Measurements from ENCODE around the gene RXRA.

RXRA gene

GRCh38 chr9:134443174-134444037 lies 117.2 kb downstream of the RXRA start:
- H3K4me1 ChIP-seq = peaks cover 19% of the 10 kb centered on the region
- H3K4me3 ChIP-seq (ENCODE audit: low read depth, low read length) = no peak overlapping the region
- no peaks in the 10 kb centered on the region for H3K9me3 ChIP-seq (ENCODE audit: control insufficient read depth, low read length)
- no peaks in the 10 kb centered on the region for H3K27me3 ChIP-seq (ENCODE audit: control insufficient read depth, insufficient read depth, low read length)
- no peak overlapping the region for H3K9ac ChIP-seq
- no peak overlapping the region for H2AFZ ChIP-seq
- H3K36me3 ChIP-seq (ENCODE audit: control insufficient read depth, insufficient read depth, low read length) = no peaks in the 10 kb centered on the region
- peak overlapping the region; percentile 39 for H3K27ac ChIP-seq
- H3K4me2 ChIP-seq (ENCODE audit: low read length) = no peak overlapping the region
- H3K79me2 ChIP-seq = no peaks in the 10 kb centered on the region
- TF ChIP-seq CTCF (IDR thresholded peaks at IDR 0.05) = peak; percentile 97

- no peak overlapping the region for H3K27ac ChIP-seq
- no peak overlapping the region for H2AFZ ChIP-seq
- H3K9ac ChIP-seq = no peak overlapping the region
- H3K4me1 ChIP-seq = peaks cover 19% of the 10 kb centered on the region
- H3K79me2 ChIP-seq = no peaks in the 10 kb centered on the region
- no peak for TF ChIP-seq CTCF (IDR thresholded peaks at IDR 0.05)
- H3K36me3 ChIP-seq (ENCODE audit: control insufficient read depth, insufficient read depth, low read length) = no peaks in the 10 kb centered on the region
- H3K9me3 ChIP-seq (ENCODE audit: control insufficient read depth, low read length) = no peaks in the 10 kb centered on the region
- no peak overlapping the region for H3K4me2 ChIP-seq (ENCODE audit: low read length)
- no peak overlapping the region for H3K4me3 ChIP-seq (ENCODE audit: low read depth, low read length)
- H3K27me3 ChIP-seq (ENCODE audit: control insufficient read depth, insufficient read depth, low read length) = no peaks in the 10 kb centered on the region
Observed at GRCh38 chr9:134444038-134444315, 117.7 kb downstream of the RXRA start.

DNA sequence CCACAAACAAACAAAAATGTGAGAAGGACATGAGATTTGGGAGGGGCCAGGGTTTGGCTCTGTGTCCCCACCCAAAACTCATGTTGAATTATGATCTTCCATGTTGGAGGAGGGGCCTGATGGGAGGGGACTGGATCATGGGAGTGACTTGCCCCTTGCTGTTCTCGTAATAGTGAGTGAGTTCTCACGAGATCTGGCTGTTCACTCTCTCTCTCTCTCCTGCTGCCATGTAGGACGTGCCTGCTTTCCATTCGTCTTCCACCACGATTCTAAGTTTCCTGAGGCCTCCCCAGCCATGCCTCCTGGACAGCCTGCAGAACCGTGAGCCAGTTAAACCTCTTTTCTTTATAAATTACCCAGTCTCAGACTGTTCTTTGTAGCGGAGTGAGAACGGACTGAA lies 118.7 kb downstream of the RXRA start:
- Histone ChIP-seq H3K79me2 (no peaks in the 10 kb centered on the region), H3K4me2 (ENCODE audit: low read length) (no peak overlapping the region), H2AFZ (no peak overlapping the region), H3K4me3 (ENCODE audit: low read depth, low read length) (no peak overlapping the region), H3K36me3 (ENCODE audit: control insufficient read depth, insufficient read depth, low read length) (no peaks in the 10 kb centered on the region), H3K9ac (no peak overlapping the region), H3K9me3 (ENCODE audit: control insufficient read depth, low read length) (no peaks in the 10 kb centered on the region), H3K4me1 (peaks cover 19% of the 10 kb centered on the region), H3K27ac (no peak overlapping the region), H3K27me3 (ENCODE audit: control insufficient read depth, insufficient read depth, low read length) (no peaks in the 10 kb centered on the region)
- TF ChIP-seq CTCF (IDR thresholded peaks at IDR 0.05) = no peak

- no peak overlapping the region for H3K27ac ChIP-seq
Observed at GRCh38 chr9:134449180-134449916, 123.1 kb downstream of the RXRA start.

More at GRCh38 chr9:134449180-134449916, 123.1 kb downstream of the RXRA start:
- TF ChIP-seq CTCF (IDR thresholded peaks at IDR 0.05) = peak; percentile 81
- Histone ChIP-seq H3K4me1 (no peaks in the 10 kb centered on the region), H3K4me3 (ENCODE audit: low read depth, low read length) (no peak overlapping the region), H3K9ac (no peak overlapping the region), H3K27me3 (ENCODE audit: control insufficient read depth, insufficient read depth, low read length) (no peaks in the 10 kb centered on the region), H3K36me3 (ENCODE audit: control insufficient read depth, insufficient read depth, low read length) (no peaks in the 10 kb centered on the region), H3K79me2 (no peaks in the 10 kb centered on the region), H3K4me2 (ENCODE audit: low read length) (no peak overlapping the region), H3K9me3 (ENCODE audit: control insufficient read depth, low read length) (no peaks in the 10 kb centered on the region), H2AFZ (no peak overlapping the region)

All from parathyroid adenoma (tissue), 2 donors.